HL-60/S4 treated with phorbol 12-myristate 13-acetate at 8.2 ng/mL for 4 days and 3 days (cell line): Measurements from ENCODE around the gene BTC.
"Not testable (repeated sequence)": the region's sequence is repeated elsewhere in the genome, so short reads cannot be mapped to it uniquely, and the experiment has no call there.

Source experiments
- in situ Hi-C: fragments of 300-500 bp; cut with MboI; formaldehyde crosslinking; loops from 2 replicates; pipeline ENCODE4 v1.15.0; 2022; ENCODE audit warnings: low sequenced_read_pairs

BTC gene

GRCh38 chr4:74794382-74795010 is at the start of gene BTC:
Gene BTC, minus strand, starts transcription at chr4:74794523. Its CDS starts 198 bp downstream, at chr4:74794325.
- in situ Hi-C loops: no loop called here

- in situ Hi-C loops: no loop called here
Measured at GRCh38 chr4:74840936-74841509, 46.7 kb upstream of the BTC start.

DNA sequence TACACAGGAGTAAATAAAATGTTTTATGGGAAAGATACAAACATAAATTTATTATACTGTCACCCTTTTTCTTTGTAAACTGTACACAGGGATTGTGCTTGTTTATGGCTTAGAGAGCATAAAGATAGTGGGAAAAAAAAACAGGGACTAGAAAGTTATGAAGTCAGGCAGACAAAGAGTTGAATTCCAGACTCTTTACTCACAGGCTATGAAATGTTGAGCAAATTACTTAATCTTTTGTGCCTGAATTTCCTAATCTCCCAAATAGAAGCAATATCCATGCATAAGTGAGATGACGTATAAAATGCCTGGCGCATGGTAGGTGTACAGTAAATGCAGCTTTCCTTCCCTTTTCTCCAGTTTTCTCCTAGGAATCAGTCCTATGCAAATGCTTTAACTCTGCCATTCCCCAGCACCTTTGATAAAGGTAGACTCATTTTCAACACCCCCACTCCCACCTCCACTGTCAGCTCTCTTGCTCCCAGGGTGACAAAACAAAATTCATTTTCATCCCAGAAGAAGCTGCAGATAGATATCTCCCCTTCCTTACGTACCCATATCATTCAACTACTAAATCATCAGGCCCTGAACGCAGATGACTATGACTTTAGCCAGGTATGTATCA is 44.5 kb upstream of the BTC start:
- in situ Hi-C loops: no loop called here

DNA sequence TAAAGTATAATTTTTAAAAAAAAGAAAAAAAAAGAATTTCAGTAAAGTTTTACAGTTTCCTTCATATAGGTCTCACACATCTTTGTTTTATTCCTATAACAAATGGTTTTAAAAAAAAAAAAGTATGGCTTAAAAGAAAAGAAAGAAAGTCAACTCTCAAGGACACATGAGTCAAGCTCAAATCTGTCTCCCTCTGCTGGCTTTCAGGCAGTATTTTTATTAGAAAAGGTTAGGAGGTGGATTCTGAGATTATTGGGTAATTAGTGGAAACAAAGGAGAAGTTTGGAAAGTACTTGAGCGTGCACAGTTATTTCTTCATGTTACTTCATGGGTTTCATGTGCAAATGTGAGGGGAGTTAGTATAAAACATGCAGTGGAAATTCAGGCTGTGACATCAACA is 36.6 kb upstream of the BTC start:
- in situ Hi-C loops: no loop called here

GRCh38 chr4:74823194-74823593 is 28.9 kb upstream of the BTC start:
- in situ Hi-C loops: no loop called here

GRCh38 chr4:74822603-74823002 is 28.3 kb upstream of the BTC start:
- in situ Hi-C loops: no loop called here

- in situ Hi-C loops: no loop called here
Measured at GRCh38 chr4:74821541-74821940, 27.2 kb upstream of the BTC start.

DNA sequence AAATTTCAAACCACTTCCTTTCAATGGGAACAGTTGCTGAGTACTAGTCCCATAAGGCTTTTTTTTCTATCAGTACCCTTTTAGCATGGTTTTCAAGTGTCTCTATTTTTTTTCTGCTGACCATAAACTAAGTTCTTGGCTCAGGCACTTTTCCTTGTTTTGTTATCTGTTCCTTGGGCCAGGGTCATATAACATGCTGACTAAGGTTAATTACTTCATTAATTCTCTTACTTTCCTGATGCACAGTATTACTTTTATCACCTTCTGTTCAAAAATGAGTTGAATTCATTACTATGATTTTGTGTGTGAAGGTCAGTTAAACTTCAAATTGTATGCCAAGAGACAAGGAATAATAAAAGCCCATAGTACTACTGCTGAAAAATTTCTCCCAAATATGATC is 19.7 kb upstream of the BTC start:
- in situ Hi-C loops: no loop called here

GRCh38 chr4:74812056-74812455 is 17.7 kb upstream of the BTC start:
- in situ Hi-C loops: not testable (repeated sequence)

- in situ Hi-C loops: no loop called here
Measured at GRCh38 chr4:74805601-74806000, 11.3 kb upstream of the BTC start.

DNA sequence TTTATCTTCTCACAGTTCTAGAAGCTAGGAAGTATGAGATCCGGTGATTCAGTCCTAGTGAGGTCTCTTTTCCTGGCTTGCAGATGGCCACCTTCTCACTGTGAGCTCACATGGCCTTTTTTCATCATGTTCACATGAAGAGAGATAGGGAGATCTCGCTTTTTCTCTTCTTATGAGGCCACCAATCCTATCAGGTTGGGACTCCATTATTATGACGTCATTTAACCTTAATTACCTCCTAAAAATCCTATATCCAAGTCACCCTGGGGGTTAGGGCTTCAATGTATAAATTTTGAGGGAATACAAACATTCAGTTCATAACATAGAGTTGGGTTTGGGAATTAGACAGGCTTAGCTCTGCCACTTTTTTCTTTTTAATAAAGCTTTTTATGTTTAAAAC is 6.0 kb upstream of the BTC start:
- in situ Hi-C loops: no loop called here

GRCh38 chr4:74796631-74797030 is 2.3 kb upstream of the BTC start:
- in situ Hi-C loops: no loop called here

DNA sequence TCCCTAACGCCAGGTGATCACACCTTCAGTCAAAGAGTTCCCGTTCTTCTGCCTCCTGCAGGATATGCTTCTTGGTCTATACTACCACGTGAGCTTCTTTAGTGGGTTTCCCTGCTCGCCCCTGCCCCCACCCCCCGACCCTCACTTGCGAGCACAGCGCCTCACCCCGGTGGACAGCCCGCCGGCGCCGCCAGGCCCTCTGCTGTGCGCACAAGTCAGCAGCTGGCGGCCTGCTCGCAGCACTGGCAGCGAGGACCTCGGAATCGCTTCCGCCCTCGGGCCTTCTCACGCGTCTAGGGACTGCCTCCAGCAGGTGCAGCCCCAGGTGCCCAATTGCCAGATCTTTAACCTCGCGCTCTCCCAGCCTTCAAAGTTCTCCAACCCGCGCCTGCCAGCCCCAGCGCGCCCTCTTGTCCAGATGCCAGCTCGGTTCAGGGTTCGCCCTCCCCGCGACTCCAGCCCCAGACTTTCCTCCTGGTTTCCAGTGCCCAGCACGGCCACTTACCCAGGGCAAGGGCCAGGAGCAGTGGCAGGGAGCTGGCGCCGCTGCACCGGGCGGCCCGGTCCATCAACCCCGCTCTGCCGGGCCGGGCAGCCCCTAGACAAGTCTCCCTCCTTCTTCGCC is 454 bp downstream of the BTC start:
- in situ Hi-C loops: no loop called here

DNA sequence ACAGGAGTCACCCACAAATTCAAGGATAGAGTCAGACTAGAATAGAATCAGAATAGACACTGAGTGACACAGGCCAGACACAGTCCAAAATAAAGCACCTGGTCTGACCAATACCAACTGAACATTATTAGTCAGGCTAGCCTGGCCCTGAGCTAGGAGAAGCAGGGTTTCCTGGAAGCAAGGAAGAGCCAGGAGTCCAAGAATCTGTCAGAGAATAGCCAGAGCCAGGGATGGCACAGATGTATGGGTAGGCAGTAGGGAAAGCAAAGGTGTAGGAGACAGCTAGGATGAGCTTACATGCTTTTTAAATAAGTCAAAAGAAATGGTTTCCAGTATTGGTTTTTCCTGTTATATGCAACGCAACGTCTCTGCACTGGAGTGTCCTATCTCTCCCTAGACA is 3.7 kb downstream of the BTC start:
- in situ Hi-C loops: no loop called here

DNA sequence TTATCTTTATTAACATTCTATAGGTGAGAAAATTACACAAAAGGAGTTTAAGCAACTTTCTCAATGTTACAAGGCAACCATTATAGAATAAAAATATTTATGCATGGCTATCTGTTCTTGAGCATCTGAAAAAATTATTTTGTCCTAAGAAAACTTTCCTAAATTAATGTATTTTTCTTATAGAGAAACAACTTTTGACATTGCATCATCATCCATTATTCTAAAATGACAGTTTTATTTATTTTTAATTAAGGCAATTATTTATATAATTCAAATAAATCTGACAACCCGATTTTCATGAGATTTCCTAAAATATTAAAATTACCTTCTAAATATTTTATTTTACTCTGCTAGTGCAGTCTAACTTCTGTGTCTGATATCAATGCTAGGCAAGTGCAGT is 4.8 kb downstream of the BTC start:
- in situ Hi-C loops: no loop called here

- in situ Hi-C loops: no loop called here
Measured at GRCh38 chr4:74777531-74777930, 16.8 kb downstream of the BTC start.

DNA sequence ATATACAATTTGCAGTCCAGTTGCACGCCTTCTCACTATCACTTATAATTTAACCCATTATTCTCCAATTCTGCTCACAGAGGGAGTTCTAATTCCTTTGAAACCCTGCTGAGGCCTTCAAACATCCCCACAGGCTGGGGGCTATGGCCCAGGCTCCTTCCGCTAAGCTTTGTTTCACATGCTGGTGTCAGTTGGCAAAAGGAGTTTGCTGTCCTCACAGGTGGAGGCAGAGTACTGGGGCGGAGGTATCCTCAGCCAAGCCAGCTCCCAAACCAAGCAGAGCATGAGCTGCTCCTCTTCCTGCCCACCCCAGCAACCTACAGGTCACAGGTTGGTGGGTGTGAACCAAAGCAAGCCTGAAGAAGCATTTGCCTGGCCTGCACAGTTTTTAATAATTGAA is 21.5 kb downstream of the BTC start:
- in situ Hi-C loops: no loop called here

- in situ Hi-C loops: no loop called here
Measured at GRCh38 chr4:74772106-74772505, 22.2 kb downstream of the BTC start.

DNA sequence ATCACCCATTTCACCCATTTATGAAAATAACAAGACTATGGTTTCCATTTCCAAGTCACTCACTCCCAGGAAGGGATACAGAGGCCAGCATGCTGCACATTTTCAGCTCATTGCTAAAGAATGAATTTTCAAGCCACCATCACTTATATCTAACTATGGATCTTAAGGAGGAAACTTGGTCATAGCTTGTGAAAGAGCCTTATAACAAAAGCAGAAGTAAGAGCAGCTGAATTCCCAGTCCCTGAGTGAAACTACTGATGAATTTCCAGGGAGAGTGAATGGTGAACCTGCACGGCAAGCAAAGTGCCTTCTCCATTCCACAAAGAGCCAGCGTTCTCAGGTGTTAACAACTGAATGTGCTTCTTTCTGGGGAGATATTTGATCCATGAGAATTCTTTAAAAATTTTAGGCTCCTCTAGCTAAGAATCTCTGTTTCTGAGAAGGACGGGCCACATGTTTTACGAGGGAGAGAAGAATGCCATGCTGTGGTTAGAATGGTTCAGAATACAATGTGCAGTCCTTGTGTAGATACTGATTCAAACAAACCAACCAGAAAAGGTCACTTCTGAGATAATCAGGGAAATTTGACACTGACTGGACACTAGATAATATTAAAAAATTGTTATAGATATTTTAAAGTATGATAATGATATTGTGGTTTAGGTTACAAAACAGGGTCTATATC is 24.0 kb downstream of the BTC start:
- in situ Hi-C loops: no loop called here

- in situ Hi-C loops: no loop called here
Measured at GRCh38 chr4:74768857-74769525, 25.3 kb downstream of the BTC start.

GRCh38 chr4:74764119-74764518 is 30.2 kb downstream of the BTC start:
- in situ Hi-C loops: no loop called here
